GM21528 (cell line): ENCODE data around the gene THADA.
"Not testable (repeated sequence)": the region's sequence is repeated elsewhere in the genome, so short reads cannot be mapped to it uniquely, and the experiment has no call there.

ENCODE experiments used
- ATAC-seq: cut with Tn5 transposase; IDR thresholded peaks from one replicate; pipeline ENCODE4 v1.9.1; 2021; ENCODE audit warnings: mild to moderate bottlenecking, moderate library complexity; ENCODE audit not compliant: unreplicated experiment, low FRiP score

THADA gene

DNA sequence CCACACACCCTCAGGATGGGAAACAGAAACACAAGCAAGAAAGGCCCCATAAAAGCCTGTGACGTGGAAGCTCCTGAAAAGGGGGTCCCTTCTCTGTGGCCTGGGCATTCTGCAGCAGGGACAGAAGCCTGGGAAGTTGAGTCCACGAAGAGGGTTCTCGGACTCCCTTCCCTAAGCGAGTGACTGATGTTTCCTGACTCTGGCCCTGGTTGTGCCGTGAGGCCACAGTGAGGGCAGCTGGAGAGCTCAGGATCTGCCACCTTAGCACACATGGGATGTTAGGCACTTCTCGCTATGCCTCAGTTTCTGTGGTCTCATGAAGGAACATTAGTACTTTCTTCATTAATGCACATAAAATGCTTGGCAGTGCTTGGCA is 282.2 kb downstream of the THADA start:
- ATAC-seq = no peak

DNA sequence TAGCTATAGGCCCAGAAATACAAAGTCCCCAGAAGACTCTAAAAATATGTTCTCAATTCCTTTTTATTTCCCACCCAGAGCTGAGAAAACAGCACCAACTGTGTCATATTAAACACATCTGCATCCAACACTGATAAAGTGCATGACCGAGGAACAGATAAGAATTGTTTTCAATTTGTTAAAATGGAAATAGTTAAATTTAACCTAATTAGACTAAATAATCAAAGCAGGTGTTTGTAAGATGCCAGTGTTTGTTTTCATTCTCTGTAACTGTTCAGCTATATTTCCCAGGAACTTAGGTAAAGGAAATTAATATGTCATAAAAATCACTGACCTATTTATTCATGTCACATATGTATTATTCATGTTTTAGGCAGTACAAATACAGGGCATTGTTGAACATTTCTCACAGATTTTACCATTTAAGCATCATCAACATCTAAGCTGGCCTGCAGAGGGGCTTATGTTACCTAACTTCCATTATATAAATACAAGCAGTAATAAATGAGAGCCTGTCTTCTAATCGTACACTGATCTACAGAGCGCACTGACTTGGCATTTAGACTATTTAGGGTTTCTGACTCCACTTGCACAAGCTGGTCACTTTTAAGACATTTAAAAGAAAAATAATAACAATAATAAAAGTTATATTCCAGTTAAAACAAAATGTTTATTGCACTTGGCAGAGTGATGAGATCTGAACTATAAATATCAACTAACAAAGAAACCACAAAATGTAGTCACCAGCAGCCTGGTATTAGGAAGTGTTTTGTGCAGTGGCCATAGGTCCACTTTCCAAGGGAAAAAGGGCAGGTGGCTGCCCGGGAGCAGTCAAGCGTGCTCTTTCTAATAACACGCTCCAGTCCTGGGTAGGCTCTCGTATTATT is 282.8 kb downstream of the THADA start:
- ATAC-seq = no peak

- no peak for ATAC-seq
Measured at GRCh38 chr2:43311276-43311675, 284.6 kb downstream of the THADA start.

DNA sequence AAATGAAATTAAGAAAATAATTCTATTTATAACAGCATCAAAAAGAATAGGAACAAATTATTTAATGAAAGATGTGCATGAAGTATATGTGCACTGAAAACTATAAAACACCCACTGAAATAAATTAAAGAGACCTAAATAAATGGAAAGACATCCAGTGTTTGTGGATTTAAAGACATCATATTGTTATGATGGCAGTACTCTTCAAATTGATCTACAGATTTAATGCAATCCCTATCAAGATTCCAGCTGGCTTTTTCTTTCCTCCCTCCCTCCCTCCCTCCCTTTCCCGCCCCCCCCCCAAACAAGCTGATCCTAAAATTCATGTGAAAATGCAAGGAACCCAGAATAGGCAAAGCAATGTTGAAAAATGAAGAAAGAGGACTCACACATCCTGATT is 285.9 kb downstream of the THADA start:
- ATAC-seq = no peak

DNA sequence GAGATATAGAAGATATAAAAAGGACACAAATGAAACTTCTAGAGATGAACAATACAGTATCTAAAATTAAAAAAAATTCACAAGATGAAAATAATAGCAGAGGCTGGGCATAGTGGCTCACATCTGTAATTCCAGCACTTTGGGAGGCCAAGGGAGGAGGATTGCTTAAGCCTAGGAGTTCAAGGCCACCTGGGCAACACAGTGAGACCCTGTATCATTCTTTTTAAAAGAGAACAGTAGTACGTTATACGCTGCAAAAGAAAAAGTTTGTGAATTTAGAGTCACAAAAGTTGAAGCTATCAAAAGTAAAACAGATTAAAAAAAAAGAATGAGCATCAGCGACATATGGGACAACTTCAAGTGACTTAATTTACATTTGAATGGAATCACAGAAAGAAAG is 287.9 kb downstream of the THADA start:
- ATAC-seq = no peak

DNA sequence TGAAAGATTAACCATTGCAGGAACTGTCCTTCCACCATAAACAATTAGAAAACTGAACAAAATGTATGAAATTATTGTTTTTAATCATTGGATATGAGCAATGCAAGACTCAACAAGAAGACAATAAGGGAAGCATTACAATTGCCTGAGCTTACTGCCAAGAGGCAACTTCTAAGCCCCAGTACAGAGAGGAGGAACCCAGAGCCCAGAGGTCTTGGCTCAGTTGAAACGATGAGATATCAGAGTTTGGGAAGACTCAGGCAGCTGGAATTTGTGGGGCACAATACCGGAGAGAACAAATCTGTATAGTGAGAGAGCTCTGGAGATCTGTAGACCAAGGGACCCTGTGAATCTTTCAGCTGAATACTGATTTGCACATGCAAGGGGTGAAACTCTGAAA is 288.8 kb downstream of the THADA start:
- no peak for ATAC-seq

DNA sequence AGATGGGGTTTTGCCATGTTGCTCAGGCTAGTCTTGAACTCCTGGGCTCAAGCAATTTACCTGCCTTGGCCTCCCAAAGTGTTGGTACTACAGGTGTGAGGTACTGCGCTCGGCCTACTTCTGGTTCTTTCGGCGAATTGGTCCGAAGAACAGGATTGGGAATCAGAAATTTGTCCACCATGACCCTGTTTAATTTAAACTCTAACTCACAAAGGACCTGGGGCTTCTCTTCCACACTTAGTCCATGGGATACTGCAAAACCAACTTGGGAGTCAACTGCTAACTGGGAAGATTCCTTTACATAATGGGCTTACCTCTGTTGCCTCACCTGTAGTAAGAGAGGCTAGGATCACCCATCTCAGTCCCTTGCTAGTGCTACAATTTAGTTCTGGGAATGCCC is 289.6 kb downstream of the THADA start:
- no peak for ATAC-seq

DNA sequence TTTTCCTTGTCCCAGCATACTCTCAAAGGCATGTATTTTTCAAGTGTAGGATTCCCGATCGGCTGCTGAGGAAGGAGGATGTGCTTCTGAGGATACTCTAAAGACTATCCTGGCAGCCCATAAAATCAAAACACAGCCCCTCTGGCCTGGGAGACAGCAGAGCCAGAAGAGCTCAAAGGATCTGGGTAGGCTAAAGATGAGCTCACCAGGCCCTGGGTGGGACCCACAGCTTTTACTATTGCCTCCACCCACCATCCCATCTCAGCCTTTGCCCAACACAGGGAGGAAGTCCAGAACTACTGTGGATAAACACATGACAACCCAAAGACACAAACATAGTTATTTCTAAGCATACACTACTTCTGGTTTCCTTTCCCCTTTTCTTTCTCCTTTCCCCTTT is 290.3 kb downstream of the THADA start:
- no peak for ATAC-seq

DNA sequence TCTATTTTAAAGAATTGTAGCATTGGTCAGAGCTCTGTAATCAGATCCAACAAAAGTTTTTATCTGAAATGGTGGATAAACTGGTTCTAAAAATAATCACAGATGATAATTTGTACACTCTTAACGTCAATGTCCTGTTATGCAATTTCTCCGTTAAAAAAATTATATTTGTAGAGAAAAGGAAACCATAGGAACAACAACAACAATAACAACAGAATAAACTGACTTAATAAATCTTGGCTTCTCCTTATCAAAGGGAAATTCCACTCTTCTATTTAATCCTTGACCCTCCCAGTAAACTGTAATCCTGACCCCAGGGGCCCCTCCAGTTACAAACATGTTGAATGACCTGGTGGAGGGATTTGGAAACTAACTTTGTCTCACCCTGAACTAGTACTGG is 290.8 kb downstream of the THADA start:
- no peak for ATAC-seq

DNA sequence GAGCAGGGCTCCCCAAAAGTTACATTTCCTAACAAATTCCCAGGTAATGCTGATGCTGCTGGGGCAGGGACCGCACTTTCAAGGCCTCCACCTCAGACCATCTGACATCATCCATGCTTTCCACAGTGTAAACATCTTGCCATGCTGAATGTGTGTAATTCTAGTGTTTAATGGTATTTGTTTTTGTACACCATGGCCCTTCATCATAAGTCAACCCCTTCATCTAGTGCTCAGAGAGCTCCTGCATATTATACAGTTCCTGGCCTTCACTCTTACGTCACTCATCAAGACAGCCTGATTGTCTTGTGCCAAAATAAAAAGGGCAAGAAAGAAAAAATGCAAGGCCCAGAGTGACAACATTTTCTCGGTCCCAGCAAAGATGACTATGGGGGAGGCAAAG is 291.9 kb downstream of the THADA start:
- no peak for ATAC-seq

GRCh38 chr2:43302961-43303494 is 292.8 kb downstream of the THADA start:
- ATAC-seq = no peak

DNA sequence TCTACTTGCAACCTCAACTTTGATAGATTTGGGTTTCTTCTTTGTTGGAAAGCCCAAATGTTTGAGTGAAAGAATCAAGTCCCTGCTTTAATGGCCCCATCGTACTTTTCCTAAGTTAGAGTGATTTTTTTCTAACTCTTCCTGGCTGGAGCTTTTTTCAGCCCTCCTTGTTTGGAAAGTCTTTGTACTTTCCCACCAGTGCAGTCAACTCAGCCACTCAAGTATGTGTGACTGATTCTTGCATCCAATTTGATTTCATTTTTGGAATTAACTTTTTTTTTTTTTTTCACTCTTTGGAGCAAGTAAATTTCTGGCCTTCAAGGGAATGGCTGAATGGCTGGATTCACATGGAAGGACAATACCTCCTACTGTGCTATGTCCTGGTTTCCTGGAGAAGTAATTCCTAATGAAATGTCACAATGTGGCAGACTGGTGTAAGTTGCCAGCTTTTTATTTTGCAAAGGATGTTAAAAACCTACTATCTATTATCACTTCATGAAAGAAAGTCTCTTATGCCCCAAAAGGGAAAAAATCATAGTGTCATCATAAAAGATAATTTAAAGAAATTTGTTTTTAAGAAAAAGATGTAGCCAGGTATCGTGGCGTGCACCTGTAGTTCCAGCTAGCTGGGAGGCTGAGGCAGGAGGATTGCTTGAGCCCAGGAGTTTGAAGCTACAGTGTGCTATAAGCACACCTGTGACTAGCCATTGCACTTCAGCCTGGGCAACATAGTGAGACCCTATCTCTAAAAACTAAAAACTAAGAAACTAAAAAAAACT is 293.5 kb downstream of the THADA start:
- no peak for ATAC-seq

- no peak for ATAC-seq
Measured at GRCh38 chr2:43300781-43301583, 294.9 kb downstream of the THADA start.

DNA sequence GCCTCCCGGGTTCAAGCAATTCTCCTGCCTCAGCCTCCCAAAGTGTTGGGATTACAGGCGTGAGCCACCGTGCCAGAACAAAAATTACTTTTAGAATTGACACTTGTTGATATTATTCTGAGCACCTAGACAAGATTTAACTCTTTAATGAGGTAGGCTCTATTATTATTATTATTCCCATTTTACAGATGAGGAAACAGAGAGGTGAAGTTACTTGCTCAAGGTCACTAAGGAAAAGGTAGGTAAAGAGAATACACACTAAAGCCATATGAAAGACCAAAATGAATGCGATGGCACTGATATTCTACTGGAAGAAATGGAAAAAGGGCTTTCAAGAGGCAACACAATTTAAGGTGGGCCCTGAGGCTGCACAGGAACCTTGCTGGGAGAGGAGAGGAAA is 295.6 kb downstream of the THADA start:
- no peak for ATAC-seq

- ATAC-seq = no peak
Measured at GRCh38 chr2:43298500-43298899, 297.3 kb downstream of the THADA start.

- not testable (repeated sequence) for ATAC-seq
Measured at GRCh38 chr2:43297740-43298139, 298.1 kb downstream of the THADA start.

- ATAC-seq = no peak
Measured at GRCh38 chr2:43294973-43295603, 300.8 kb downstream of the THADA start.

- peak; percentile 99 for ATAC-seq
Measured at GRCh38 chr2:43293744-43294695, 301.8 kb downstream of the THADA start.
